ENCODE data around the gene RPL36AL. TPM values are rescaled to one million over a fixed set of nuclear protein-coding genes. Genes with fewer than 3 reads are reported as not detected.

Gene RPL36AL
- total and polyA plus RNA-seq, 10 of the 15 experiments (the other 5 are each of a cell fraction or from before 2014, with no cell fraction given) = 222 to 1,379 (median 545) TPM

DNA sequence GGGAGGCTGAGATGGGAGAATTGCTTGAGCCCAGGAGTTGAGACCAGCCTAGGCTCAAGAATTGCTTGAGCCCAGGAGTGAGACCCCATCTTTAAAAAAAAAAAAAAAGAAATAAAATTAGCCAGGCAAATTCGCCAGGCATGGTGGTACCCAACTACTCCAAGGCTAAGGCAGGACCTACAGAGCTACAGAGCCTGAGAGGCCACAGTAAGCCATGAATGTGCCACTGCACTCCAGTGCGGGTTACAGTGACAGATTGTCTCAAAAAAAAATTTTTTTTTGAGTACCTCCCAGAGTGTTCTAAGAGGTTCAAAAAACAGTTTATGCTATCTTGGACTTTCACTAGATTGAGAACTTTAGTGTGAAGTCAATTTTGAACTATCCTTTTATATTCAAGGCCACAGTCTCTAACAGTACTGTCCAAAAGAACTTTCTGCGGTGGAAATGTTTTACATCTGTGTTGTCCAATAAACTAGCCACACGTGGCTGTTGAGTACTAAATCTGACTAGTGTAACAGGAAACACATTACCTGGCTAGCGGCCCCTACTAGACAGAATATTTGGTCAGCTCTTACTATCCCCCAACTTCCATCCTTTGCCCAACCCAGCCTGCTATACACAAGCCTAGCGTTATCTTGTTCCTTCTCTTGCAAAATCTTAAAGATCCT is 2.4 kb downstream of the RPL36AL start:
- DNase-seq (ENCODE audit: low read depth, low spot score) (no peak), ATAC-seq (no peak), FAIRE-seq (no peak)
- Histone ChIP-seq H2AFZ (ENCODE audit: control insufficient read depth, low read depth, low read length) (no peak overlapping the region), H3K4me3 (0 out of 2 replicates have a peak overlapping the region, but pooled peaks have one; percentile 92), H3K9ac (ENCODE audit: control insufficient read depth, insufficient read depth, low read length) (no peak overlapping the region), H3K36me3 (ENCODE audit: control insufficient read depth in 2 of 2, insufficient read depth in 2 of 2, low read length in 1 of 2) (peaks cover 0 to 11% of the 10 kb centered on the region in 2 experiments), H3K4me1 (ENCODE audit: control insufficient read depth, insufficient read depth, low read length) (no peaks in the 10 kb centered on the region; the same call in 1 of the 2 replicates), H4K20me1 (ENCODE audit: control insufficient read depth, insufficient read depth) (no peaks in the 10 kb centered on the region), H3K4me2 (ENCODE audit: control insufficient read depth, insufficient read depth) (peak overlapping the region; percentile 65), H3K27me3 (replicated peaks in 1 of 2; ENCODE audit: control insufficient read depth in 2 of 2, insufficient read depth in 2 of 2, low read length in 1 of 2) (no peaks in the 10 kb centered on the region), H3K9me3 (replicated peaks; ENCODE audit: control insufficient read depth, insufficient read depth, low read length) (no peaks in the 10 kb centered on the region), H3K27ac (ENCODE audit: control insufficient read depth, insufficient read depth) (no peak overlapping the region), H3K79me2 (ENCODE audit: control insufficient read depth, insufficient read depth, low read length) (peaks cover 62% of the 10 kb centered on the region)
- in situ Hi-C loops (cut with MboI) = no loop called here
- ChIA-PET RAD21 (ENCODE audit: unreplicated experiment) (no interaction called here), SMC1A (ENCODE audit: uncharacterized antibody, unreplicated experiment) (interaction anchor here (0.6 to 1.2 kb wide), 2 partner anchors 12 to 236 kb away, joined by 3 read pairs; no protein-coding TSS in a partner anchor), CTCF (interaction anchor here (0.6 kb wide), 1 partner anchor 211 kb away, joined by 3 read pairs; no protein-coding TSS in a partner anchor), POLR2A (no interaction called here)
- no TSS peak for BruUV-seq (replicated peaks)
- WGBS (ENCODE audit: insufficient coverage, insufficient replicate concordance, low lambda C conversion rate, missing lambda C conversion rate) = 55% methylated on average over 6 of the region's 6 CpGs
- intact Hi-C loops (cut with micrococcal nuclease; ENCODE audit: unreplicated experiment) = no loop called here
- TF ChIP-seq POLR2A (IDR thresholded peaks at IDR 0.05; ENCODE audit: low read depth, low read length) (peak; percentile 62), POLR2AphosphoS2 (IDR thresholded peaks at IDR 0.05; ENCODE audit: low read depth, low read length) (0 out of 2 replicates have a peak, but pooled peaks have one; percentile 61), IRF4 (IDR thresholded peaks at IDR 0.05; ENCODE audit: low read depth, low read length) (no peak), BHLHE40 (IDR thresholded peaks at IDR 0.05; ENCODE audit: borderline replicate concordance in 1 of 2, low read depth in 2 of 2, low read length in 1 of 2) (no peak), POLR2AphosphoS5 (IDR thresholded peaks at IDR 0.05; ENCODE audit: low read length) (peak; percentile 57; the same call in 1 of the 2 replicates), NFIC (IDR thresholded peaks at IDR 0.05; ENCODE audit: low read depth, low read length) (no peak)
- TF ChIP-seq, protein P1, sequence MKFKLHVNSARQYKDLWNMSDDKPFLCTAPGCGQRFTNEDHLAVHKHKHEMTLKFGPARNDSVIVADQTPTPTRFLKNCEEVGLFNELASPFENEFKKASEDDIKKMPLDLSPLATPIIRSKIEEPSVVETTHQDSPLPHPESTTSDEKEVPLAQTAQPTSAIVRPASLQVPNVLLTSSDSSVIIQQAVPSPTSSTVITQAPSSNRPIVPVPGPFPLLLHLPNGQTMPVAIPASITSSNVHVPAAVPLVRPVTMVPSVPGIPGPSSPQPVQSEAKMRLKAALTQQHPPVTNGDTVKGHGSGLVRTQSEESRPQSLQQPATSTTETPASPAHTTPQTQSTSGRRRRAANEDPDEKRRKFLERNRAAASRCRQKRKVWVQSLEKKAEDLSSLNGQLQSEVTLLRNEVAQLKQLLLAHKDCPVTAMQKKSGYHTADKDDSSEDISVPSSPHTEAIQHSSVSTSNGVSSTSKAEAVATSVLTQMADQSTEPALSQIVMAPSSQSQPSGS (IDR thresholded peaks at IDR 0.05; ENCODE audit: low read length) = 0 out of 2 replicates have a peak, but pooled peaks have one; percentile 24
